GM12872 (cell line): ENCODE data around the gene NDUFA3.

ENCODE experiments used
- TF ChIP-seq, protein P1 (sequence below): IDR thresholded peaks from 3 replicates; pipeline ENCODE4 v1.5.1; 2011; ENCODE audit warnings: low read depth, mild to moderate bottlenecking, low read length, moderate library complexity; ENCODE audit not compliant: insufficient read depth

Gene NDUFA3

DNA sequence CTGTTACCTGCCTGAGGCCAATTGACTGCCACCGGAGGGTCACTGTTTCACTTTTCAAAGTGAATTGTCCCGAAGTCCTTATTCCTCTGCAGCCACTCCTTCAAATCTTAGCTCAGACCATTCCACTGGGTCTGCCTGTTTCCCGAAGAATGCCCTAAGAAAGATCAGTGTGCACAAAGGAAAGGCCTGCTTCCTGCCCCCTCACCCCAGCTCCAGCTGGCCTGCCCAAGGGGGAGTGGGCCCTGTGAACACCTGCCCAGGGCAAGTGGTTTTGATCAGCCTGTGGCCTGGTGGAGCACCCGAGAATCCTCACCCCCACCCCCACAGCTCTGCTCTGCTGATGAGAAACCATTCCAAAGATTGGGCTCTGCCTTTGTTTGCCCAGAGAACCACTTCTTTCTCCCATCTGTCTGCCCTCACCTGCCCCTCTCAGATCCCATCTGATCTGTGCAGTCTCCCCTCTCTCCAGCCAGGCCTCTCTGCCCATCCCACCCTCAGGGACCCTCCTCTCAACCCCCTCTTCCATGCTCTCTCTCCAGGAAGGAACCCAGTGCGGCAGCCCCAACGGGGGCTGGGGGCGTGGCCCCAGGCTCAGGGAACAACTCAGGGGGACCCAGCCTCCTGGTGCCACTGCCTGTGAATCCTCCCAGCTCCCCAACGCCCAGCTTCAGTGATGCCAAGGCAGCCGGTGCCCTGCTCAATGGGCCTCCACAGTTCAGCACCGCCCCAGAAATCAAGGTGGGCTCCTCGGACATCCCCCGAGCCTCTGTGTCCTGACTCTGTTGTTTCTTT is 46.6 kb downstream of the NDUFA3 start:
- TF ChIP-seq, protein P1, sequence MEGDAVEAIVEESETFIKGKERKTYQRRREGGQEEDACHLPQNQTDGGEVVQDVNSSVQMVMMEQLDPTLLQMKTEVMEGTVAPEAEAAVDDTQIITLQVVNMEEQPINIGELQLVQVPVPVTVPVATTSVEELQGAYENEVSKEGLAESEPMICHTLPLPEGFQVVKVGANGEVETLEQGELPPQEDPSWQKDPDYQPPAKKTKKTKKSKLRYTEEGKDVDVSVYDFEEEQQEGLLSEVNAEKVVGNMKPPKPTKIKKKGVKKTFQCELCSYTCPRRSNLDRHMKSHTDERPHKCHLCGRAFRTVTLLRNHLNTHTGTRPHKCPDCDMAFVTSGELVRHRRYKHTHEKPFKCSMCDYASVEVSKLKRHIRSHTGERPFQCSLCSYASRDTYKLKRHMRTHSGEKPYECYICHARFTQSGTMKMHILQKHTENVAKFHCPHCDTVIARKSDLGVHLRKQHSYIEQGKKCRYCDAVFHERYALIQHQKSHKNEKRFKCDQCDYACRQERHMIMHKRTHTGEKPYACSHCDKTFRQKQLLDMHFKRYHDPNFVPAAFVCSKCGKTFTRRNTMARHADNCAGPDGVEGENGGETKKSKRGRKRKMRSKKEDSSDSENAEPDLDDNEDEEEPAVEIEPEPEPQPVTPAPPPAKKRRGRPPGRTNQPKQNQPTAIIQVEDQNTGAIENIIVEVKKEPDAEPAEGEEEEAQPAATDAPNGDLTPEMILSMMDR = no peak

DNA sequence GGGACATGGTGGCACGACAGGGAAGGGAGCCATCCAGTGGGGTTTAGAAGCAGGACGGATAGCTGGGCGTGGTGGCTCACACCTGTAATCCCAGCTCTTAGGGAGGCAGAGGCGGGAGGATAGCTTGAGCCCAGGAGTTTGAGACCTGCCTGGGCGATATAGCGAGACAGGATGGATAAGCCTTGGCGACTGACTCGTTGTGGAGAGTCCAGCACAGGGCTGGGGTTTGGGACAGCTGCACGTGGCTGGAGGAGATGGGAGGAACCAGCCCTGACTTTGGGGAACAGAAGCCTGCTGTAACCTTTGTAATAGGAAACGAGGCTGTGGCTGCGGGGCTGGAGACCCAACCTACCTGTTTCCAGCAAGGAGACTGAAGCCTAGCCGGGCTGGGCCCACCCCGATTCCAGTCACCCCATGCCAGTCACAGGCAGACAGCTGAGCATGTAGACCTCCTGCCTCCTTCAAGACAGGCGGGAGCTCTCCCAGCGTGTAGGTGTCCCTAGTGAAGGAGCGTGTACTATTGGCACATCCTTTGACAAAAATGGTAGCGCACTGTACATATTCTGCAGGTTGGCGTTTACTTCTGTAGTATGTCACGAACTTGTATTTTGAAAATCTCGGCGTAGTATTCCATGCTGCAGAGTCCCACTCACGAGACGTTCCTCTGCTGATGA is 48.8 kb downstream of the NDUFA3 start:
- TF ChIP-seq, protein P1 = no peak

DNA sequence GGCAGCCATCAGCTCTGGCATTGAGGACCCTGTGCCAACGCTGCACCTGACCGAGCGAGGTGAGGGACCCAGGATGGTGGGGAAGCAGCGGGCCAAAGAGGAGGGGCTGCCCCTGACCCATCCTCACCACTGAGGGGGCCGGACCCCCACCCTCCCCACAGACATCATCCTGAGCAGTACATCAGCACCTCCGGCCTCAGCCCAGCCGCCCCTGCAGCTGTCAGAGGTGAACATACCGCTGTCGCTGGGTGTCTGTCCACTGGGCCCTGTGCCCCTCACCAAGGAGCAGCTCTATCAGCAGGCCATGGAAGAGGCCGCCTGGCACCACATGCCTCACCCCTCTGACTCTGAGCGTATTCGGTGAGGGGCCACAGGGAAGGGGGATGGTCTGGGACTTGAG is 49.6 kb downstream of the NDUFA3 start:
- TF ChIP-seq, protein P1 = no peak

DNA sequence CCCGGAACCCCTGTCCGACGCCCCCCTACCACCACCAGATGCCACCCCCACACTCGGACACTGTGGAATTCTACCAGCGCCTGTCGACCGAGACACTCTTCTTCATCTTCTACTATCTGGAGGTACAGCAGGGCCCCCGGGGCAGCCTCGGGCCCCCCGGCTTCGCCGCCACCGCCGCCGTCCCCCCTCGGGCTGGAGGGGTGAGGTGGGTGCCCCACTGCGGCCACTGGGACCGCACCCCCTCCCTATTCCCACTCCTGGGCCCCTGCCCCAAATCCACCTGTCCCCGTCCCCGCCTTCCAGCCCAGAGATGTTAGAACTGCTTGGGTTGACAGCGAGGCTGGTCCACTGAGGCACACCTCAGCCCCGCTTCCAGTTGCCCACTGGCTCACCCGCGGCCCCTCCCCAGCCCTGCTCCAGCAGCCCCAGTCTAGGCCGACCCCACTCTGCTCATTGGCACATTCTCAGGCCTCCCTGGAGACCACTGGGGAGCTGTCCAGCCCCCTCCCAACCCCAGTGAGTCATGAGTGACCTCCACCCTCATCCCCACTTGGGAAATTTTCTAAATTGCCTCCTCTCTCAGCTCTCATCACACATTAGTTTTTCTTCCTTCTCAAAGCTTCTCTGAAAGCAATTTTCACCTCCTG is 50.3 kb downstream of the NDUFA3 start:
- TF ChIP-seq, protein P1 = no peak

DNA sequence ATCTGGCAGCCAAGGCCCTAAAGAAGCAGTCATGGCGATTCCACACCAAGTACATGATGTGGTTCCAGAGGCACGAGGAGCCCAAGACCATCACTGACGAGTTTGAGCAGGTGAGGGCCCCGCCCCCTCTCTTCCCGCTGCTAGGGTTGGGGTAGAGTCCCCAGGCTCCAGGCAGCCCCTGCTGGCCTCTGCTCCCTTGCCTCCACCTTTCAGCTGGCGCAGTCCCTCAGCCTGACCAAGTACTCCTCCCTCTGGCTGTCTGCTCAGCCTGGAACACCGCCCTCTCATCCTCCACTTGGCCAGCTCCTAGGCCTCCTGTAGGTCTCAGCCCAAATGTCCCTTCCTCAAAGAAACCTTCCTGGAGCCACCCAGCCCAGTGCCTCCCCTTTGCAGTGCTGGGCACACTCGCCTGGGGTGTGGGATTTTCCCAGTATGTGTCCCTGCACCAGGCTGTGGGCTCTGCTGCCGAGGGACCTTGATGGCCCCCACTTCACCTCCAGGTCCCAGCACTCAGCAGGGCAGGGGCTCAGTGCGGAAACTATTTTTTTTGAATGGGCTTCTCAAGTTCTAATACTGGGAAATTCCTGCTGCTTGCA is 51.2 kb downstream of the NDUFA3 start:
- TF ChIP-seq, protein P1 = no peak

DNA sequence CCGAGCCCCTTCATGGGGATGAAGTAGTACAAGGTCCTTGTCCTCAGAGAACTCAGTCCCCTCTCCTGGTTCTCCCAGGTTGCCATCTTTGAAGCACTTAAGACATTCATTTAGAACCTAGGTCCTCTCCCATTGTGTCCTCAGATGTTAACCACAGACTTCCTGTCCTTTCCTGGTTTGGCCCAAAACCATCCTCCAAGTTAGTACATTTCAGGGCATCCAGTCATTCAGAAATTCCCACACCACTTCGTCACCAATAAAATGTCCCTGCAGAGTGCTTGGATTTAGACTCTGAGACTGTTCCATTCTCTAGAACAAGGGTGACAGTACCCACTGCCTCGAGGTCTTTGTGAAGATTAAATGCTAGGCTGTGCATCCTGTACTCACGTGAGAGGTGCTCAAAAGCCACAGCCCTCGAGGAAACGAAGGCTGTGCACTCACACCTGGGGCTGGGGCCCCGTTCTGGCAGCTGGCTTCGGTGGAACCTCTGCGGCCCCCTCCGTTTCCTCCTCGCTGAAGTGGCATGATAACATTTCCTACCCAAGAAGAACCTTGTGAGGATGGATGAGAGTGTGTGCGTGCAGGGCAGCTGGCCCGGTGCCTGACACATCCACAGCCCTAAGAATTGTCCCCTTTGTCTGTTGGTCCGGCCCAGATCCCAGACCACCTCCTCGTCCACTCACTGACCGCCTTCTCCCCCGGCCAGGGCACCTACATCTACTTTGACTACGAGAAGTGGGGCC is 52.1 kb downstream of the NDUFA3 start:
- TF ChIP-seq, protein P1 = no peak
